GM23248 (cell line): ENCODE measurements around the gene SLAIN2. TPM values are rescaled to one million over a fixed set of nuclear protein-coding genes. Genes with fewer than 3 reads are reported as not detected.

Source experiments
- DNase-seq: peaks from one replicate; pipeline ENCODE4 v3.0.0-alpha.2; 2015
- H2AFZ ChIP-seq: fragments of 200-600 bp; sonication (generic); 2 replicates; pipeline ENCODE4 v1.6.1; 2016; ENCODE audit warnings: antibody characterized with exemption
- H3F3A ChIP-seq: fragments of 200-600 bp; sonication (generic); 2 replicates; pipeline ENCODE4 v1.6.1; 2016; ENCODE audit warnings: mild to moderate bottlenecking, antibody characterized with exemption, mixed run types; ENCODE audit not compliant: insufficient read depth
- H3K27ac ChIP-seq: fragments of 200-600 bp; sonication (generic); 2 replicates; pipeline ENCODE4 v1.5.1; 2016; ENCODE audit warnings: mild to moderate bottlenecking
- H3K27me3 ChIP-seq: fragments of 200-600 bp; sonication (generic); replicated peaks from 2 replicates; pipeline ENCODE4 v1.6.1; 2016; ENCODE audit warnings: mild to moderate bottlenecking; ENCODE audit not compliant: insufficient read depth
- H3K36me3 ChIP-seq: fragments of 200-600 bp; sonication (generic); 2 replicates; pipeline ENCODE4 v1.6.1; 2016; ENCODE audit warnings: low read depth, mild to moderate bottlenecking
- H3K4me1 ChIP-seq: fragments of 200-600 bp; sonication (generic); 2 replicates; pipeline ENCODE4 v1.6.1; 2016; ENCODE audit warnings: mild to moderate bottlenecking; ENCODE audit not compliant: insufficient read depth
- H3K4me2 ChIP-seq: fragments of 200-600 bp; sonication (generic); one replicate; pipeline ENCODE4 v1.6.1; 2016; ENCODE audit warnings: mild to moderate bottlenecking; ENCODE audit not compliant: unreplicated experiment
- H3K4me3 ChIP-seq: fragments of 200-600 bp; sonication (generic); 2 replicates; pipeline ENCODE4 v1.5.1; 2016; ENCODE audit warnings: mild to moderate bottlenecking
- H3K79me2 ChIP-seq: fragments of 200-600 bp; sonication (generic); 2 replicates; pipeline ENCODE4 v1.6.1; 2016; ENCODE audit warnings: mild to moderate bottlenecking; ENCODE audit not compliant: insufficient read depth
- H3K9ac ChIP-seq: fragments of 200-600 bp; sonication (generic); 2 replicates; pipeline ENCODE4 v1.6.1; 2016; ENCODE audit warnings: mild to moderate bottlenecking
- H3K9me2 ChIP-seq: fragments of 200-600 bp; sonication (generic); 2 replicates; pipeline ENCODE4 v1.6.1; 2016; ENCODE audit warnings: mixed run types, mild to moderate bottlenecking, moderate library complexity; ENCODE audit not compliant: insufficient read depth
- H3K9me3 ChIP-seq: fragments of 200-600 bp; sonication (generic); one replicate; pipeline ENCODE4 v1.6.1; 2017; ENCODE audit warnings: low read depth
- H4K20me1 ChIP-seq: fragments of 200-600 bp; sonication (generic); 2 replicates; pipeline ENCODE4 v1.6.0; 2016; ENCODE audit not compliant: insufficient read depth
- EZH2 ChIP-seq: fragments of 200-600 bp; sonication (generic); IDR thresholded peaks from 2 replicates; pipeline ENCODE4 v1.6.1; 2018; ENCODE audit warnings: antibody characterized with exemption, mild to moderate bottlenecking; ENCODE audit not compliant: insufficient read depth, poor library complexity, severe bottlenecking
- EZH2phosphoT487 ChIP-seq: fragments of 200-600 bp; sonication (generic); IDR thresholded peaks from 2 replicates; pipeline ENCODE4 v1.6.1; 2018; ENCODE audit warnings: antibody characterized with exemption, moderate library complexity, mild to moderate bottlenecking, low read depth; ENCODE audit not compliant: insufficient read depth
- WGBS, 2 experiments: methylation state at CpG; one replicate each; pipeline ENCODE4 v1.1.6; 2015 to 2017; ENCODE audit warnings: low lambda C conversion rate in 2 of 2, low coverage in 1 of 2; ENCODE audit errors: missing lambda C conversion rate in 2 of 2; 5-methylcytosine and 5-hydroxymethylcytosine counted together
- in situ Hi-C: fragments of 300-500 bp; cut with MboI; formaldehyde crosslinking; loops from 2 replicates; pipeline ENCODE4 v1.15.0; 2020
- polyA plus RNA-seq: library from polyadenylated mRNA; unstranded; fragments of >200 nt; fragmentation: Nextera tagmentation; extraction: Ambion mirVana; gene quantifications from 2 replicates; pipeline ENCODE4 v1.2.1, GENCODE V29; 2016
- total RNA-seq: library from RNA; depleted of rRNA; stranded (reverse); fragments of >200 nt; shearing (Covaris generic); gene quantifications from 2 replicates; pipeline ENCODE4 v1.2.3, GENCODE V29; 2014

Gene SLAIN2
- total and polyA plus RNA-seq, 2 experiments from 2014 or later = 41.9 to 60.4 TPM

DNA sequence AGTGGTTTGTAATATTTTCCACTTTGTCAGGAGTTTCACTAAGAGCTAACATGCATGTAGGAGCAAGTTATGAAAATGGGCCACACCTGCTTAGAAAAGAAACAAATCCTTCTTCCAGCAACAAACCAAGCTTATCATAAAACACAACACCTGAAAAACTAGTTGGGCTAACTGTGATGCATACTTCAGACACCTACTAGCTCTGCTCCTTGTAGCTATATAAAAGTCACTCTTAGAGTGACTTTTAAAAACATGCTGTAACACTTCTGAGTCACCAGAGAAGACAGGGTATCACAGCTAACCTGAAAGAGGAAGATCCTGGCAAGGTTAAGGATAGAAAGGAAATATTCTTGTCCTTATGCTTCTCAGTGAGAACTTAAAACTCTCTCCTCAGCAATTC, 3.6 kb upstream of the SLAIN2 start:
- Histone ChIP-seq H3K4me3 (no peak overlapping the region), H3F3A (peaks cover 31% of the 10 kb centered on the region), H4K20me1 (no peaks in the 10 kb centered on the region), H3K9ac (0 out of 2 replicates have a peak overlapping the region, but pooled peaks have one; percentile 1), H2AFZ (no peak overlapping the region), H3K9me3 (no peaks in the 10 kb centered on the region), H3K27me3 (no peaks in the 10 kb centered on the region), H3K79me2 (peaks cover 37% of the 10 kb centered on the region), H3K36me3 (no peaks in the 10 kb centered on the region), H3K27ac (peak overlapping the region; percentile 9; the same call in 1 of the 2 replicates), H3K4me1 (peaks cover 36% of the 10 kb centered on the region), H3K4me2 (no peak overlapping the region), H3K9me2 (no peaks in the 10 kb centered on the region)
- no peak for TF ChIP-seq EZH2phosphoT487
- no peak for TF ChIP-seq EZH2
- in situ Hi-C loops = no loop called here
- DNase-seq = peak; percentile 42

GRCh38 chr4:48339642-48340041, 1.7 kb upstream of the SLAIN2 start:
- Histone ChIP-seq H3K9ac (peak overlapping the region; percentile 92), H3F3A (peaks cover 37% of the 10 kb centered on the region), H3K4me2 (peak overlapping the region; percentile 87), H2AFZ (peak overlapping the region; percentile 75), H3K36me3 (no peaks in the 10 kb centered on the region), H3K79me2 (peaks cover 56% of the 10 kb centered on the region), H3K27ac (peak overlapping the region; percentile 95), H3K4me3 (peak overlapping the region; percentile 75), H4K20me1 (peaks cover 16% of the 10 kb centered on the region; the same call in 1 of the 2 replicates), H3K4me1 (peaks cover 40% of the 10 kb centered on the region), H3K27me3 (no peaks in the 10 kb centered on the region), H3K9me3 (no peaks in the 10 kb centered on the region), H3K9me2 (no peaks in the 10 kb centered on the region)
- WGBS, 2 experiments = 82 to 83% methylated on average over 7 of the region's 7 CpGs
- TF ChIP-seq EZH2 (no peak), EZH2phosphoT487 (no peak)
- DNase-seq = no peak
- in situ Hi-C loops = no loop called here

DNA sequence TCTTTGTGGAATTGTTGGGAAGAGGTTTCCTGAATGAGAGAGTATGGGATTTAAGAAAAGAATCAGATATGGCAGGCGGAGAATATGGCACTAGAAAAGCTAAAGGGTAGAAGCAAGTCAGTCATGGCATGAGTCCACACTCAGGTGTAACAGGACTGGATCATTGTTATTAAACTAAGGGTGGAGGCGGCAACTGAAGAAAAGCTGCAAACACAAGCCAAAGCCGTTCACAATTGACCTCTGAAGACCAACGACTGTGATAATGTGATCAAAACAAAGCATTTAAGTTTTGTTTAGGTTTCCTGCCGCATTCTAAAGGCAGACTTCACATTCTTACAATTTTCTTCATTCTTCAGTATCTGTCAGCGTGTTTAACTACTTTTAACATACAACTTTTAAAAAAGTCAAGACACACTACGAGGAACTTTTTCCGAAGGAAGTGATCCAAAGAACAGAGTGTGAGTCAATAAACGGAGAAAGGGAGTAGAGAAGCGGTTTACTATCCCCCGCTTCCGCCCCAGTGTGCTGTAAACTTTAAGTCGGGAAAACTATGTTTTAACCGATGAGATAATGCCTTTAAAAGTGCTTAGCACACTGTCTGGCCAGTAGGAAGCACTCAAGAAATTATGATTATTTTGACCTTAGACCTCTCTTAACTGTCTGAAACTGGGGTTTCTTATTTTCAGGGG, 909 bp upstream of the SLAIN2 start:
- in situ Hi-C loops = no loop called here
- peaks cover 16% of the 10 kb centered on the region; the same call in 1 of the 2 replicates for H4K20me1 ChIP-seq
- H3K9ac ChIP-seq = peak overlapping the region; percentile 92

DNA sequence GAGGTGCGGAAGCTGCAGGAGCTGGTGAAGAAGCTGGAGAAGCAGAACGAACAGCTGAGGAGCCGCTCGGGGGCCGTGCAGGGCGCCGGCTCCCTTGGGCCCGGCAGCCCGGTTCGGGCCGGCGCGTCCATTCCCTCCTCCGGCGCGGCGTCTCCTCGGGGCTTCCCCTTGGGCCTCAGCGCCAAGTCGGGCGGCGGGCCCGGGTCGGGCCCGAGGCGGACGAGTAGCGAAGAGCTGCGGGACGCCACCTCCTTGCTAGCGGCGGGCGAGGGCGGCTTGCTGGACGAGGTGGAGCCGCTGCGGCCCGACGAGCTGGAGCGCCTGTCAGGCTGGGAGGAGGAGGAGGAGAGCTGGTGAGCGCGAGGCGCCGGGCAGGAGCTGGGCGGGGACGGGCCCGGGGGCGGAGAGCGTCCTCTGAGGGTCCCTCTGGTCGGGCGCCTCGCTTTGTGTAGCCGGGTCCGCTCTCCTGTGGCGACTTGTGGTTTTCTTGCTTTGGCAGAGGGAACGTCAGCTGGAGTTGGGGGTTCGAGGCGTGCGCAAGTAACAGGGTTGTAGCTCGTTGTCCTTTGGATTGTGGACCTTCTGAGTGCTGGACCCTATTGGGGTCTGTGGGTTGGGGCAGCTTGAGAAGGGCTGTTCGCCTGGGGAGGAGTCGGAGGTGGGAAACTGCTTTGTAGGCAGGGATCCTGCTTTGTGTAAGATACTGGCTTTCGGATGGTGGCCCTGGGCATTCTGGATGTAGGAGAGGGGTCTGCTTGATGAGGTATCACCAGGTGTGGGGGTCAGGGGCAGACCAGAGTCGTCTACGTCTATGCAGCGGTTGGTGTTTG, 662 bp downstream of the SLAIN2 start:
- Histone ChIP-seq H3K4me1 (peaks cover 49% of the 10 kb centered on the region), H3K79me2 (peaks cover 80% of the 10 kb centered on the region), H4K20me1 (peaks cover 21% of the 10 kb centered on the region; the same call in 1 of the 2 replicates), H3K9ac (peak overlapping the region; percentile 97), H3K27ac (peak overlapping the region; percentile 88), H3K36me3 (no peaks in the 10 kb centered on the region), H3F3A (peaks cover 42% of the 10 kb centered on the region), H3K9me2 (no peaks in the 10 kb centered on the region), H3K9me3 (no peaks in the 10 kb centered on the region), H2AFZ (peak overlapping the region; percentile 92), H3K4me2 (peak overlapping the region; percentile 88), H3K4me3 (peak overlapping the region; percentile 88), H3K27me3 (no peaks in the 10 kb centered on the region)
- peak; percentile 72 for DNase-seq
- 1% methylated on average over 54 to 64 of the region's 66 CpGs for WGBS, 2 experiments
- in situ Hi-C loops = no loop called here
- TF ChIP-seq EZH2 = no peak
- no peak for TF ChIP-seq EZH2phosphoT487

More for the DNA sequence above, 909 bp upstream of the SLAIN2 start:
- Histone ChIP-seq H3K9me3 (no peaks in the 10 kb centered on the region), H3K4me1 (peaks cover 40% of the 10 kb centered on the region), H3K4me3 (peak overlapping the region; percentile 75), H3K9me2 (no peaks in the 10 kb centered on the region), H3K36me3 (no peaks in the 10 kb centered on the region), H3K27ac (peak overlapping the region; percentile 95), H3K27me3 (no peaks in the 10 kb centered on the region), H2AFZ (peak overlapping the region; percentile 75), H3K4me2 (peak overlapping the region; percentile 87), H3F3A (peaks cover 37% of the 10 kb centered on the region), H3K79me2 (peaks cover 64% of the 10 kb centered on the region)
- DNase-seq = peak; percentile 89
- WGBS, 2 experiments = 8% methylated on average over 14 of the region's 14 CpGs
- TF ChIP-seq EZH2 (no peak), EZH2phosphoT487 (no peak)
